ENCODE data around the gene PROKR1.

- no peak for TF ChIP-seq CTCF (IDR thresholded peaks at IDR 0.05; ENCODE audit: low read depth, low read length)
- TF ChIP-seq EZH2phosphoT487 (IDR thresholded peaks at IDR 0.05; ENCODE audit: low read depth), result no peak
Observed at GRCh38 chr2:68671961-68672360, 28.6 kb downstream of the PROKR1 start.

Data from OCI-LY3 (cell line).